ENCODE measurements around the gene FZR1. TPM values are rescaled to one million over a fixed set of nuclear protein-coding genes. Genes with fewer than 3 reads are reported as not detected.

FZR1 gene
- total and polyA plus RNA-seq, 2 of the 13 experiments (the other 11 are each of a cell fraction or from before 2014, with no cell fraction given), result 29.0 to 30.8 TPM

DNA sequence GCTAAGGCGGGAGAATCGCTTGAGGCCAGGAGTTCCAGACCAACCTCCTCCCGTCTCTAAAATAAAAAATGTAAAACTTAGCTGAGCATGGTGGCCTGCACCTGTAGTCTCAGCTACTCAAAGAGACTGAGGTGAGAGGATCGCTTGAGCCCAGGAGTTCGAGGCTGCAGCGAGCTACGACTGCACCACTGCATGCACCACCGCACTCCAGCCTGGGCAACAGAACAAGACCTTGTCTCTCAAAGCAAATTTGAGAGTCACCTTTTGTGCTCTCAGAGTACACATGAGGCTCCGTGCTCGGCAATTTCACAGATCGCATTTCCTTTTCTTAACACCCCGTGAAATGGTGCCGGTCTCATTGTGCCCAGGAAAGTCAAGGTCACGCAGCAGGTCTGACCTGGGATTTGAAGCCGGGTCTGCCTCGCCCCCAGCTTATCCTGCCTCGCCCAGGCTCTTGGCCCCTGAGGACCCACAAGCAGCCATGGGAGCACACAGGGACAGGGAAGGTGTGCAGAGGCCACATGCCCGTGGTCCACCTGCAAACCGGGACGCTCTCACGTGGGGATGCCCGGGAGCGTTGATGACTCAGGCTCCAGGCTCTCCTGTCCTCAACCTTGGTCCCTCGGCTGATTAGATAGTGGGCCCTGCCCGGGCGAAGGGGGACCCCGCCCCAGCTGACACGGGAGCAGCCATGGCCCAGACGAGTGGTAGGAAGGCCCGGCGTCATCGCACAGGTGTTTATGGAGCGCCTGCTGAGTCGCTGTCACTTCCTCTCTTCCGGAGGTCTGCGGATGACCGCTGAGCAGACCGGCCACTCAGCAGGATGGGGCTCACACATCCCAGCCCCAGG lies 24.6 kb upstream of the FZR1 start (continued):
- TF ChIP-seq ZNF160 (CRISPR knock-in tag; IDR thresholded peaks at IDR 0.05) (no peak; the same call in 1 of the 2 replicates), PTBP1 (IDR thresholded peaks at IDR 0.05; ENCODE audit: low read depth, low read length, poor library complexity, severe bottlenecking) (no peak), PHF8 (CRISPR knock-in tag; IDR thresholded peaks at IDR 0.05) (peak; percentile 16; the same call in 1 of the 2 replicates), SMARCC2 (IDR thresholded peaks at IDR 0.05) (no peak), NBN (conservative IDR thresholded peaks at IDR 0.05) (no peak), TEAD2 (CRISPR knock-in tag; IDR thresholded peaks at IDR 0.05) (no peak; the same call in 1 of the 2 replicates), BRCA1 (CRISPR knock-in tag; IDR thresholded peaks at IDR 0.05) (no peak), ZSCAN25 (CRISPR knock-in tag; IDR thresholded peaks at IDR 0.05) (peak; percentile 38; the same call in 1 of the 2 replicates), ELF1 (CRISPR knock-in tag; IDR thresholded peaks at IDR 0.05) (no peak), MBNL3 (CRISPR knock-in tag; conservative IDR thresholded peaks at IDR 0.05) (no peak), ZNF788 (CRISPR knock-in tag; IDR thresholded peaks at IDR 0.05; ENCODE audit: borderline replicate concordance) (0 out of 2 replicates have a peak, but pooled peaks have one; percentile 31), HOXA9 (CRISPR knock-in tag; IDR thresholded peaks at IDR 0.05; ENCODE audit: borderline replicate concordance) (no peak), TARDBP (CRISPR knock-in tag; IDR thresholded peaks at IDR 0.05) (peak; percentile 62; the same call in 1 of the 2 replicates), SMYD3 (CRISPR knock-in tag; IDR thresholded peaks at IDR 0.05) (peak; percentile 85; the same call in 1 of the 2 replicates), TAF1 (CRISPR knock-in tag; IDR thresholded peaks at IDR 0.05) (0 out of 2 replicates have a peak, but pooled peaks have one; percentile 32), MAFK (conservative IDR thresholded peaks at IDR 0.05 in 1 of 2, IDR thresholded peaks at IDR 0.05 in 1 of 2; ENCODE audit: low read length in 2 of 2) (no peak)
- TF ChIP-seq, protein P1, sequence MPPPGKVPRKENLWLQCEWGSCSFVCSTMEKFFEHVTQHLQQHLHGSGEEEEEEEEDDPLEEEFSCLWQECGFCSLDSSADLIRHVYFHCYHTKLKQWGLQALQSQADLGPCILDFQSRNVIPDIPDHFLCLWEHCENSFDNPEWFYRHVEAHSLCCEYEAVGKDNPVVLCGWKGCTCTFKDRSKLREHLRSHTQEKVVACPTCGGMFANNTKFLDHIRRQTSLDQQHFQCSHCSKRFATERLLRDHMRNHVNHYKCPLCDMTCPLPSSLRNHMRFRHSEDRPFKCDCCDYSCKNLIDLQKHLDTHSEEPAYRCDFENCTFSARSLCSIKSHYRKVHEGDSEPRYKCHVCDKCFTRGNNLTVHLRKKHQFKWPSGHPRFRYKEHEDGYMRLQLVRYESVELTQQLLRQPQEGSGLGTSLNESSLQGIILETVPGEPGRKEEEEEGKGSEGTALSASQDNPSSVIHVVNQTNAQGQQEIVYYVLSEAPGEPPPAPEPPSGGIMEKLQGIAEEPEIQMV (CRISPR knock-in tag; IDR thresholded peaks at IDR 0.05; ENCODE audit: low read depth), result peak; percentile 80; the same call in 1 of the 2 replicates
- TF ChIP-seq, protein P2, sequence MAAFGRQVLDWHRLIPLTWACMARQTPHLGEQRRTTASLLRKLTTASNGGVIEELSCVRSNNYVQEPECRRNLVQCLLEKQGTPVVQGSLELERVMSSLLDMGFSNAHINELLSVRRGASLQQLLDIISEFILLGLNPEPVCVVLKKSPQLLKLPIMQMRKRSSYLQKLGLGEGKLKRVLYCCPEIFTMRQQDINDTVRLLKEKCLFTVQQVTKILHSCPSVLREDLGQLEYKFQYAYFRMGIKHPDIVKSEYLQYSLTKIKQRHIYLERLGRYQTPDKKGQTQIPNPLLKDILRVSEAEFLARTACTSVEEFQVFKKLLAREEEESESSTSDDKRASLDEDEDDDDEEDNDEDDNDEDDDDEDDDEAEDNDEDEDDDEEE (CRISPR knock-in tag; IDR thresholded peaks at IDR 0.05), result no peak; the same call in none of the 2 replicates
- TF ChIP-seq, protein P3, sequence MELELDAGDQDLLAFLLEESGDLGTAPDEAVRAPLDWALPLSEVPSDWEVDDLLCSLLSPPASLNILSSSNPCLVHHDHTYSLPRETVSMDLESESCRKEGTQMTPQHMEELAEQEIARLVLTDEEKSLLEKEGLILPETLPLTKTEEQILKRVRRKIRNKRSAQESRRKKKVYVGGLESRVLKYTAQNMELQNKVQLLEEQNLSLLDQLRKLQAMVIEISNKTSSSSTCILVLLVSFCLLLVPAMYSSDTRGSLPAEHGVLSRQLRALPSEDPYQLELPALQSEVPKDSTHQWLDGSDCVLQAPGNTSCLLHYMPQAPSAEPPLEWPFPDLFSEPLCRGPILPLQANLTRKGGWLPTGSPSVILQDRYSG (CRISPR knock-in tag; IDR thresholded peaks at IDR 0.05), result no peak
- TF ChIP-seq, protein P4, sequence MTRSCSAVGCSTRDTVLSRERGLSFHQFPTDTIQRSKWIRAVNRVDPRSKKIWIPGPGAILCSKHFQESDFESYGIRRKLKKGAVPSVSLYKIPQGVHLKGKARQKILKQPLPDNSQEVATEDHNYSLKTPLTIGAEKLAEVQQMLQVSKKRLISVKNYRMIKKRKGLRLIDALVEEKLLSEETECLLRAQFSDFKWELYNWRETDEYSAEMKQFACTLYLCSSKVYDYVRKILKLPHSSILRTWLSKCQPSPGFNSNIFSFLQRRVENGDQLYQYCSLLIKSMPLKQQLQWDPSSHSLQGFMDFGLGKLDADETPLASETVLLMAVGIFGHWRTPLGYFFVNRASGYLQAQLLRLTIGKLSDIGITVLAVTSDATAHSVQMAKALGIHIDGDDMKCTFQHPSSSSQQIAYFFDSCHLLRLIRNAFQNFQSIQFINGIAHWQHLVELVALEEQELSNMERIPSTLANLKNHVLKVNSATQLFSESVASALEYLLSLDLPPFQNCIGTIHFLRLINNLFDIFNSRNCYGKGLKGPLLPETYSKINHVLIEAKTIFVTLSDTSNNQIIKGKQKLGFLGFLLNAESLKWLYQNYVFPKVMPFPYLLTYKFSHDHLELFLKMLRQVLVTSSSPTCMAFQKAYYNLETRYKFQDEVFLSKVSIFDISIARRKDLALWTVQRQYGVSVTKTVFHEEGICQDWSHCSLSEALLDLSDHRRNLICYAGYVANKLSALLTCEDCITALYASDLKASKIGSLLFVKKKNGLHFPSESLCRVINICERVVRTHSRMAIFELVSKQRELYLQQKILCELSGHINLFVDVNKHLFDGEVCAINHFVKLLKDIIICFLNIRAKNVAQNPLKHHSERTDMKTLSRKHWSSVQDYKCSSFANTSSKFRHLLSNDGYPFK (CRISPR knock-in tag; IDR thresholded peaks at IDR 0.05; ENCODE audit: borderline replicate concordance), result peak; percentile 61; the same call in 1 of the 2 replicates
- TF ChIP-seq, protein P5, sequence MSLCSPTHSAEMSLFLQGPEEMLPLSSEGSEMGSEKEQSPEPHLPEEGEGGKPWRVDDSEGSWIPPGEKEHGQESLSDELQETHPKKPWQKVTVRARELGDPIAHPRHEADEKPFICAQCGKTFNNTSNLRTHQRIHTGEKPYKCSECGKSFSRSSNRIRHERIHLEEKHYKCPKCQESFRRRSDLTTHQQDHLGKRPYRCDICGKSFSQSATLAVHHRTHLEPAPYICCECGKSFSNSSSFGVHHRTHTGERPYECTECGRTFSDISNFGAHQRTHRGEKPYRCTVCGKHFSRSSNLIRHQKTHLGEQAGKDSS (CRISPR knock-in tag; IDR thresholded peaks at IDR 0.05; ENCODE audit: borderline replicate concordance, low read depth), result 0 out of 2 replicates have a peak, but pooled peaks have one; percentile 26

Data from HepG2 (cell line).